Anterior cingulate cortex (tissue), 58 donors: ENCODE results near the gene ZNF775.

Experiments
- DNase-seq, 58 donors: peaks; one replicate each; lab custom pipeline; 2025; lab: John Stamatoyannopoulos, UW

ZNF775 gene

DNA sequence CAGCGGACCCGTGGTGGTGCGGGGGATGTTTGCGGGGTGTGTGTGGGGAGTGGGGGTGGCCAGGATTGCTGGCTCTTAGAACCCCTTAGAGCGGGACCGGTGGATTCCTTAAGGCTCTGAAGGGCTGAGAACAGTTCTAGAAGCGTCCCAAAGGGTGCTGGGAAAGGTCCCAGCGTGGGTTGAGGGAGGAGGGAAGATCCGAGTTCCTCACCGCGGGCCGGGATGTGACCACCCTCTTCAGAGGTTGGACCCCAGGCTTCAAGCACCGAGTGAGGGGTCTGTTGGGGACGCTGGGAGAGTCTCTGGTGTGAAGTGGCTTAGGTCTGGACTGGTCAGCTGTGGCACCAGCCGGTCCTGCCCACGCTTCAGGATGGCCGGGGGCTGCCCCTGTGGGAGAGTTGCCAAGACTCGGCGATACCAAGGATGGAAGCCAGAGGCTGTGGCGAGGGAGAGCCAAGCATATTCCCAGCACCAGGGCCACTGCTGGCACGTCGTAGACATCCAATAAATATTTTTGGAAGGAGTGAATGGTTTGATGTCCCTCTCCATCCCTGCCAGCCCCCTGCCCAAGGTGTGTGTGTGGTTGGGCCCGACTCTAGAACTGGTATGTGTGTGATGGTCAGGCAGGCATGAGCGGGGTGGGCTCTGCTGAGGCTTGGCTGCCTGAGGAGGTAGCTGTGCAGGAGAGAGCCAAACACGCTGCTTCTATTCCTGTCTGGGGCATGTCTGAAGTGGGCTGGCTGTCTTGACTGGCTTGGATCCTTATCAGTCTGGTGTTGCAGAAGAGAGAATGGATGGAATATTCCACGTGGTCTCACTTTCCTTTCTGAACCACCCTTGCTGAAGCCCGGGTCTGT, 19.2 kb downstream of the ZNF775 start:
- DNase-seq: peak in 3 of 58 donors; percentile 14 to 34 (median 19)

DNA sequence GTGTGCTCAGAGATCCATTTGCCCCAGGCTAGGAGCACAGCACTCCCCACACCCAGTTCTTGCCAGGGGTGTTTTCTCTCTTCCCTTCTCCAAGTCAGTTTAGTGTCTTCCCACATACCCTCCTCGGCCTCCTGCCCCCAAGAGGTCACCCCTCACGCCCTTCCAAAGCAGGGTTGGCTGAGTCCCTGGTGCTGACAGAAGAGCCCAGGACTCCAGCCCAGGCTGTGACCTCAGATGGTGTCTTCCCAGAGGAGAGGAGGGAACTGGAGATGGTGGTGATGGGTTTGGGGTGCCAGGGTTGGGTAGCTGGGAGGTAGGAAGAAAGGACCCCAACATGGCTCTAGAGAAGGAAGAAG, 19.8 kb downstream of the ZNF775 start:
- DNase-seq: no peak

DNA sequence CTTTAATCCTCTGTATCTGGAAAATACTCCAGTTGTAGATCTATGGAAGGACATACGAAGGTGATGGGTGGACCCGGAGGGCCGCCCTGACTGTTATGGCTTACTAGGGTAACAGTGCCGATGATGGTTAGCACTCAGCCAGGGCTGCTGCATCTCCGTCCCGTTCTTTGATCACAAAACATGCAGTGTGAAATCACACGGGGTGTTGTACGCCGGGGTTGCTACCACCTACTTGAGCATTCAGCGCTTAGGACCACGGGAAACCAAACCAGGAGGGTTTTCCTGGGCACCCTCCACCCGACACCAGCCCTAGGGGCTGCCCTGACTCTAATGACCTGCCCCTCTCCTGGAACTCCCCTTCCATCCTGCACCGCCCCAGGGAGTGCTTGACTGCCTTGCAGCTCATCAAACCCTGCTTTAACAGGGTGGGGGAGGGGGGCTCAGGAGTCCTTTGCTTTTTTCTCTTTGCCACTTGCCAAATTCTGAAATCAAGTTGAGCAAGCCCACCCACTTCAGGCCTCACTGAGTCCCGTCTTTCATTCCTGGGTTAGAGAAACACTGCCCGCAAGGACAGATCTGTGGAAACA, 20.4 kb downstream of the ZNF775 start:
- DNase-seq: no peak

DNA sequence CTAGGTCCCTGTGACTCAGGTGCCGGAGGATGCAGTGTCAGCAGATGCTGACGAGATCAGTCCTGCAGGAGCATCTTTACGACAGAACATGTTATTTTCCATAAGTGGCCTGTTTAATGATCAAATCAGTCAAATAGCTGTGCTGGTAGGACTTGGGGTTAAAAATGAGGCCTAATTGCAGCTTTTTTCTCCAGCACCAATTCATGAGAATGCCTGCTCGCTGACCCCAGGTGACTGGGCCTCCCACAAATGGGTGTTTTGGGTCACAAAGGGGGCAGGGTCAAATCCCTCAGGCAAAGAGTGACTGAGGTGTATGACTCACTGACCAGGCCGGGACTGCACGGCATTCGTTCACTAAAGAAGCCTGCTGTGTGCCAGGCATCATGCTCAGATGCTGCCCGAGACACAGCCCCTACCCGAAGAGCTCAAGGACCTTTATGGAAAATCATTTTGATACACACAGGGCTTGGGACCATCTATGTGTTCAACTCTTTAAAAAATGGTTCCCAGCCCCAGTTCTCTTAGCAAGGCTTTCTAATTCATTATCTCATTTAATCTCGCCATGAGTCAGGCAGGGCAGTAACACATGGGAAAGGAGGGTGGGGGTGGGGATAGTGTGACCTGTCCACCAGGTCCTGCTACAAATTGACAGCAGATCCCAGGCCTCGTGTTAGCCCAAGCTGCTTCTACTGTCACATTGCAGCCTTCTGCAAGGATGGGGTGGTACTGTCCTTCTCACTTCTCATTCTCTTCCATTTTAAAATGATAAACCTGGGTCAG, 21.1 kb downstream of the ZNF775 start:
- DNase-seq: no peak

DNA sequence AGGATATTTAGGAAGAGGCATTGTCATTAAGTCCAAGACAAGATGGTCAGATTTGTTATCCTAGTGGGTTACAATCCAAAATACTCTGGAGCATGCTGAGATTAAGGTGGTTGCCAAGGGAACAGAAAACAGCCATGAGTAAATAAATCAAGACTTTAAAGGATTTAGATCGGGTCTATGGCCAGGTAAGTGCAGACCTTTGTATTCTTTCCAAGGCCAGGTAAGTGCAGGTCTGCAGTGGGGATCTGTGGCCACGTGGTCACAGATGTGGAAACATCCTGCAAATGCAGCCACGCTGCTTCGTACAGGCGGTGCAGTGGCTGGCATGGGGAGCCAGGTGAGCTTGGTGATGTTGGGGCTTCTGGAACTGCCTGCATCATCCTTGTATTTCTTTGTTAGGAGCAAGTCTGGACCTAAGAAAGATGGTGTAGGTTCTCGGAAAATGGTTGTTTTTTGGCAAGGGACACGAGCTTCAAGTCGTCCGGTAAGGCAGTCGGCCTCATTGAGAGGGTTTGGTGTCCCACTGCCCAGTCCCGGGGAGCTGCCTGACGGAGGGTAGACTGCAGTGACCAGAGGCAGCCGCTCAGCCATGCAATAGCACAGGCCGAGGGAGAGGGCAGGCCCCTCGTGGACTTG, 21.8 kb downstream of the ZNF775 start:
- DNase-seq: no peak

DNA sequence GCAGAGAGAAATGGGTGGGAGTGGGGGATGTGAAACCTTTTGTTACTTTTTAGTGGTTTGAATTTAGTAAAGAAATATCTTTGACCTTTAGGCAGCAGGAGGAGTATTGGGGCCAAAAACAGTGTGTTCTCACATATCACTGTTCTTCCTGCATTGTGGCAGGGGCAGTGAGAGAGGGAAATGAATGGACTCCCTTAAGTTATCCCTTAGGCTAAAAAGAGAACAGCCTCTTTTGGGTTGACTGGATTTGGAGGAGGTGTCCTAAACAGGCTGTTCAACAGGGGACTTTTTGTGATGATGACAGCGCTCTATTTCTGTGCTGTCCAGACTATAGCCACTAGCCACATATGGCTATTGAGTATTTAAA, 22.3 kb downstream of the ZNF775 start:
- DNase-seq: no peak

DNA sequence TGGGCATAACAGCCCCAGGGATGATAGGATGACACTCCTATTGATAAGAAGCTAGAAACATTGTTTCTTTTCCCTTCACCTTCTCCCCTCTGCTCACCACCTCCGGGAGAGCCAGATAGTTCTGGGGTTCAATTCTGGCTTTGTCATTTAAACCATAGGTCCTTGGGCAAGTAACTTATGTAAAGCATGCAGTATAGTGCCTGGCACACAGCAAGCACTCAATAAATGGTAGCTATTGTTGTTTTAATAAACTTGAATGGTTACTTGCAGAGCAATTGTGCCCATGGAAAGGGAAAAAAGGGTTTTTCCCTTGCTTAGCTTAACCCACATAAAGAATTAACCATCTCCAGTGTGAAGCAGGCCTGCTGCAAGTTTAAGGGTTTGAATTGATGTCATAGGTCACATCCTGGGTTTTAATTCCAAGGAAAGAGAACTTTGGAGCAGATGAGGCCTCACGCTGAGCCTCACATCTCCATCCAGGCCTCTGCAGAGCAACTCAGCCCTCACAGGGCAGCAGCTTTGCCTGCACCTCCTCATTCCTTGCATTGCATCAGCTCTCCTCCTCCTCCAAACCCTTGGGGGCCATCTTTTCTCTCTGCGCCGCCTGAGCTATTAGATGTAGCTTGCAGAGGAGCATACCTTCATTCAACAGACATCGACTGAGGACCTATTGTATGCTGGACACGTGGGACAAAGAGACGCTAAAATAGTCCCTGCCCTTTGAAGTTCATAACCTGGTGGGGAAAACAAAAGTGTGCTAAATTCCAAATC, 22.9 kb downstream of the ZNF775 start:
- DNase-seq: no peak

DNA sequence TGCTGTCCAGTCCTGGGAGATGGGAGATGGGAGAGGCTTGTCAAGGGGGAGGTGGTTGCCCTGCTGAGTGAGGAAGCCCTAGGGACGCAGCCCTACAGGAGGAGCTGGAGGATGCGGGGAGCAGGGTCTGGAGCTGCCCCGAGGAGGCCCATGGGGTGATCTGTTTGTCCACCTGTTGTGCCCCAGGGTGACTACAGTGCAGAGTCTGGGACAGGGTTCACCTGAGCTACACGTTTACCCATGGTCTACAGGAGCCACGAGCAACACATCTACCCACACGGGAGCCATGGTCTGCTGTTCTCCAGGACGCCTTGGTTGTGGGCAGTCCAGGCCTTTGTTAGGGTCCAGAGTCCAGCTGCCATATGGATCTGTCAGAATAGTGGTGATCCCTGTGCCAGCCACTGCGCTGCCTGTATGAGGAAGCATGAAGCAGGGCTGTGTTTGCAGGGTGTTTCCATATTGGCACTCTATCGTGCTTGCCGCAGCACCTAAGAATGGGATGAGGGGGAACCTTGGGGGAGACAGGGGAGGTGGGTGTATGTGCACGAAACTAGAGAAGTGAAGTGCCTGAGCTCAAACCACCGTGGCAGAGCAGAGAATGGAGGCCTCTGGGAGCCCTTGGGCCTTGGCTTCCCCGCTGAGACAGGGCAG, 23.7 kb downstream of the ZNF775 start:
- no peak for DNase-seq

DNA sequence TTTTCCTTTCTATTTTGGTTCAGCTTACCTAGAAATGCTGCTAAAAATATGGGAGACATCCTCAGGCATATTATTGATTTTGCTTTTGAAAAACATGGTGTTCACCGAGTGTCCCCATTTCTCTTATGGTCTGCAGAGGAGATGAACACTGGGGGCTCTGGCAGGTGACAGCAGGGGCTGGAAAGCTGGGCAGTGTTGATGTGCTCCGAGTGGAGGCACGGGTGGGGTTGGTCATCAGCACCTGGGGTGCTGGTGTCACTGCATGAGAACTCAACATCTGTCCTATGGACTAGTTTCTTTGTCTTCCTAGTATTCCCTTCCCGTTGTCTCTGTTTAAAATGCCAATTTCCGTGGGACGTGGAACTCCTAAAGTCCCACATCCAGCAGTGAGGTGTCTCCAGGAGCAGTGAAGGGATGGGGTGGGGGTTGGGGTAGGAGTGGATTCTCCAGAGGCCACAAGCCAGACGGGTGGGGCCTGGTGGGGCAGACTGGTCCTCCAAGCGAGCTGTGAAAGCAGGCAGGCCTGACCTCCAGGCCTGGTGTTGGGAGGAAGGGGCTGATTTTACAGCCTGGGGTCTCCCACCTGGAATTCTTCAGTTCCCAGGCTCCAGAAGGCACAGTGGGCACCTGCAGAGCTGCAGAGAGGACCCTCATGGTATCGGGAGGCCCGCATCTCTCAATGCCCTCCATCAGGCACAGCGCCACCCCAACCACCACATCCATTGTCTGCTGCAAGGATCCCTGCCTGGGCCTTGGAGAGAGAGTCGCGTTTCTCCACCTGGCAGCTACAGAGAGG, 24.4 kb downstream of the ZNF775 start:
- no peak for DNase-seq

DNA sequence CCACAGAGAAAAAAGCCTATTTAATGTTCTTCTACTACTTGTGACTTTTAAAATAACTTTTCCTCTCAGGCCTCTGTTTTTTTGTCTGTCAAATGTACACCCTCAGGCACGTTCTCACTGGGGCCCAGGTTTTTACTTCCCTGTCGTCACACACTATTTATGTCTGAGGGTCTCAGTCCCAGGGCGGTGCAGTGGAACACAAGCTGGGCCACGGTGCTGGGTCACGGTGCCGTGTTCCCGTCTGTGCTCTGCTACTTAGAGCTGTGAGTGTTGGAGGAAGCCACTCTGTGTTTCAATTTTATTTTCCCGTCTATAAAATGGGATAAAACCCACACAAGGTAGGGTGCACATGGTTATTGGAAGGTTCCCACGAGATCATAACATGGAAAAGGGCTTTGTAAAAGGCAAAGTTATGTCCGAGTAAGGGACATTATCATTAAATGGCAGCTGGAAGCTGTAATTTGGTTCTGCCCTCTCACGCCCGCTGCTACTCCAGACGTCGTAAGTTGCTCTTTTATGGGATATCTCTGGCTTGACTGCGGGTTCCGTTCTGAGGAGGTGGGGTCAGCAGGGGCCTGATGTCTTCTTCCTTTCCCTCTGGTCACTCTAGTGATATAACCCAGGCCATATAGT, 25.2 kb downstream of the ZNF775 start:
- no peak for DNase-seq

DNA sequence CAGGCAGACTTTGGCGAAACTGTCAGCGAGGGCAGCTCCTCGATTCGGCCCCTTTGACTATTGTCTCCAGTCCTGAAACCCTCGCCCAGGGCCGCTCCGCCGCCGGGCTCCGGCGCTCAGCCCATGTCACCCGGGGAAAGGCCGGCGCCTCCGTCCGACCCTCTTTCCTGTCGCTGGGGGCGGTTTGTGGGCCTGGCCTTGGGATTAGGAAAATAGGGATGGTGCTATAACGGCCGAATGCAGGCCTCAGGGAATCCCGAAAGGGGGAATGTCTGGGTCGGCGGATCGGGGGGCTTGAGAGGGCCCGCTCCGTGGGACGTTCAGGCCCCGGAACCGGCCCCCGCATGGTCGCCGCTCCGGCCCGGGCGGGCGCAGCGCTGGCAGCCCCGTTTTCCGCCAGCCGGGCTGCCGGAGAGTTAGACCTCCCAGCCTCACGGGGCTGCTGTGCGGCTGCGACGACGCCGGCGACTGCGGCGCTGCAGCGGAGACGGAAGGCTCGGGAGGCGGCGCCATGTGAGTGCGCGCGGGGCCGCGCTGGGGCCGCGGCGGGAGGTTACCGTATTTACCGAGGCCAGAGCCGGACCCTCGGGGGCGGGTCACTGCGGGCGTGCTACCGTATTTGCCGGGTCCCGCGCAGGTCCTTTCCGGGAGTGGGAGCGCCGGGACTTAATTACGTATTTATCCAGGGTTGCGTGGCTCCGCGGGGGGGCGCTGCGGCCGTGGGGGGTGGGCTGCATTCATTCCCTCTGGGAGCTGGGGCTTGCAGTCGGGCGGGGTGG, 25.9 kb downstream of the ZNF775 start:
- DNase-seq: peak; percentile 13 to 92 (median 82)

DNA sequence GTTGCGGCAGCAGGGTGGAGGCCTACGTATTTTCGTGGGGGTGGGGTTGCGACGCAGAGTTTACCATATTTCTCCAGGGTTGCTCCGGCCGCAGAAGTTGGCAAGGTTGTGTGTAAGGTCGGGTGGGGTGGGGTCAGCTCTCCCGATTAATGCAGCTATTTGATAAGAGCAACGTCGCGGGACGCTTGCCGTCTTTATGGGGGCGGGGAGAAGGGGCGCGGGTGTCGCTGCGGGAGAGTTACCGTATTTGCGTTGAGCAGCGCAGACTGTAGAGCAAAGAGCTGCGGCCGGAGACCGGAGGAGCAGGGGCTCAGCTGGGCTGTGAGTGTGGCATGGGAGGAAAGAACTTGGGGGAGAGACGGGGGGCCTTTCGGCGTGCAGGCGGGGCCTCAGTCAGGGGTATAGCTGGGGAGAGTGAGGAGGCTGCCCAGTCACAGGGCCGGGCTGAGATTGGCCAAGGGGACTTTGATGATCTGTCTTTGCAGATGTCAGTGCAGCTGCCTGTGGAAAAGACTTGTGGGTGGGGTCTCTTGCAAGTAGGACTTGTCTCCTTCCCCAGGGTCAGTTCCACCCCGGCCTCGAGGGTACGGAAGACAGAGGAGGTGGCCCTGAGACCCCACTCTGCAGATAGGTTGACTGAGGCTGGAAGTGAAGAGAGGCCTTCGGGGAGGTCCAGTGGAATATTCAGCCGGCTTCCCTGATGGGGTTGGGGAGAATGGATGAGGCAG, 26.6 kb downstream of the ZNF775 start:
- peak in 19 of 58 donors; percentile 26 to 81 (median 66) for DNase-seq

DNA sequence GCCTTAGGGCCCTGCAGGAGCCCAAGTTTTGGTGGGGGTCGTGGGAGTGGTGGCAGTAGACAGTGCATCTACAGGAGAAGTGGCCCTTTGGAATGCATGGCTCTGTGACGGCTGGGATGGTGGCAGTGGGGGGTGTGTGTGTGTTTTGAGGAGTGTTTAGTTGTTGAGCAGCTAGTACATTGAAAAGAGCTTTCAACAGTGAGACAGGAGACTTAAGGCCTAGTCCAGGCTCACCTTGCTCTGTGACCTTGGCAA, 27.1 kb downstream of the ZNF775 start:
- DNase-seq: no peak

DNA sequence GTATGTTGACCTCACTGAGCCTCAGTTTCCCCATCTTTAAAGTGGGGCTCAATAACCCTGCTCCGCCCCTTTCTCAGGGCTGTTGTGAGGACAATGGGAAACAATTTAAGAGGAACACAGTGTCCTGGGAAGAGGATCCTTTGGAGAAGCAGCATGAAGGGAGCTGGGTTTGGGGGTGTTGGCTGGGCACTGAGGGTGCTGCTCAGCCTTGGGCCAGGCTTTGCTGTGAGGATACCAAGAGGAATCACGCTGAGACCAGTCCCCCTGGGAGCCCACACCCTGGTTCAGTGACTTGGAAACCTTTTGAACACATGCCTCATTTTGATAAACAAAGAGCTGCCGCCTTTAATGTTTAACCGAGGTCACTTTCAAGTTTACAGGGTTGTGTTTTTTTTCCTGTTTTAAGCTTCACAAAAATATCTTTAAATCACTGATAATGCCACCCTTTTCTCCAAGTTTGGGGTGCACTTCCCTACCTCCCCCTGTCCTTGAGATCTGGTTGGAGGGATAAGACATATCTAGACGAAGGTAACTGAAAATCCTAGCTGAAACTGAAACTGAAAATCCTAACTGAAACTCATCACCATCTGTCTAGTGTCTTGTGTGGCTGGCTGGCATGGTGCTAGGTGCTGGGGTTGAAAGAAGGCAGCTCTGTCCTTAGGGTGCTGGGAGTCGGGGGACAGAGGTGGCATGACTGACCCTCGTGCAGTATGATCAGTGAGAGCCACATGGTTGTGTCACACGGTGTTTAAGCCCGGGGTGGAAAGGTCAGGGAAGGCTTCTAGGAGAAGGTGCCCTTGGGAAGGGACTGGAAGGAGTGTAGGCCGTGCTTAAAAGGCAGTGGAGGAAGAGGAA, 27.7 kb downstream of the ZNF775 start:
- no peak for DNase-seq

DNA sequence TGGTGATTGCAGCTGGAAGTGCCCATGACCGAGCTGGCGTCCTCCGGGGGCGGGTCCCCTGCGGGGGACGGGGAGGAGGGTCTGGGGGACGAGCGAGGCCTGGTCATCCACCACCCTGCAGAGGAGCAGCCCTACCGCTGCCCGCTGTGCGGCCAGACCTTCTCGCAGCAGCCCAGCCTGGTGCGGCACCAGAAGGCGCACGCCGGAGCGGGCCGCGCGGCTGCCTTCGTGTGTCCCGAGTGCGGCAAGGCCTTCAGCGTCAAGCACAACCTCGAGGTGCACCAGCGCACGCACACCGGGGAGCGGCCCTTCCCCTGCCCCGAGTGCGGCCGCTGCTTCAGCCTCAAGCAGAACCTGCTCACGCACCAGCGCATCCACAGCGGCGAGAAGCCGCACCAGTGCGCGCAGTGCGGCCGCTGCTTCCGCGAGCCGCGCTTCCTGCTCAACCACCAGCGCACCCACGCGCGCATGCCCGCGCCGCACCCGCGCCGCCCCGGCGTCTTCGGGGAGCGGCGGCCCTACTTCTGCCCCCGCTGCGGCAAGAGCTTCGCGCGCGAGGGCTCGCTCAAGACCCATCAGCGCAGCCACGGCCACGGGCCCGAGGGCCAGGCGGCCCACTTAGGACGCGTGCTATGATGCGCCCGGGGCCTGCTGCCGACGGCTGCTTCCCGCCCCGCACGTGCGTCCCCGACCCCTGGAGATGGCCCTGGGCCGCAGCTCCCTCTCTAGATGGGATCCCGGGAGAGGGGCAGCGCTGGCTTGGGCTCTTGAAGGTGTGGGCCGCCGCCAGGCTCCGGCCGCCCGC, 28.7 kb downstream of the ZNF775 start:
- DNase-seq: no peak
